ENCODE measurements around the gene PRRX2. TPM values are rescaled to one million over a fixed set of nuclear protein-coding genes. Genes with fewer than 3 reads are reported as not detected.

The PRRX2 gene
- total RNA-seq = 1 to 10 TPM in 1 of 2 donors, under 1 TPM in 1; 0.52 to 1.1 TPM
- long read RNA-seq, partial matches to known transcripts = 0 of 1 reads
- long read RNA-seq, other reads (novel, unspliced or antisense) = 0 of 1 reads

GRCh38 chr9:129665389-129665775 lies at the start of gene PRRX2:
Gene PRRX2 (plus strand): TSS chr9:129665647. CDS start chr9:129665868, 221 bp downstream.
- DNase-seq = no peak
- intact Hi-C loops (cut with DNase I, micrococcal nuclease) = loop anchor here in 1 of 2 donors (10.0 kb wide), 1 partner anchor 59 kb away; no protein-coding TSS in a partner anchor
- no peak for ATAC-seq

DNA sequence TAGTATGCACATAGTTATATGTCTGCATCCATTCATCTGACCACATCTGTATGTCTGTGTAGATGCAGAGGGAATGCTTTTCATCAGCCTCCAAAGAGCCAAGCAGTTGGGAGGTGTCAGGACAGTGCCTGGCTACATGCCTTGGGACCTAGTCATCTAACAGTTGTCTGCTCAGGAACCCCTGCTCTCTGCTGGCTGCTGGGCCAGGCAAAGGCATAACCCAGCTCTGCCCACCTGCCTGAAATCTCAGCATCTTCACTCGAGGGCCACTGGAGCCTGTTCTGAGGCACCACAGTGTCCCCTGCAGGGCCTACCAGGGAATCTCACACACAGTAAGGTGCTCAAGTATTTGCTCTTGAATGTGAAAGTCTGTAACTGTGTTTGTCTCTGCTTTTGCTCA lies 48.3 kb upstream of the PRRX2 start:
- peak; percentile 34 for ATAC-seq
- no peak for DNase-seq
- intact Hi-C loops (cut with DNase I, micrococcal nuclease) = loop anchor here in 1 of 2 donors (10.0 kb wide), 1 partner anchor 122 kb away; no protein-coding TSS in a partner anchor

DNA sequence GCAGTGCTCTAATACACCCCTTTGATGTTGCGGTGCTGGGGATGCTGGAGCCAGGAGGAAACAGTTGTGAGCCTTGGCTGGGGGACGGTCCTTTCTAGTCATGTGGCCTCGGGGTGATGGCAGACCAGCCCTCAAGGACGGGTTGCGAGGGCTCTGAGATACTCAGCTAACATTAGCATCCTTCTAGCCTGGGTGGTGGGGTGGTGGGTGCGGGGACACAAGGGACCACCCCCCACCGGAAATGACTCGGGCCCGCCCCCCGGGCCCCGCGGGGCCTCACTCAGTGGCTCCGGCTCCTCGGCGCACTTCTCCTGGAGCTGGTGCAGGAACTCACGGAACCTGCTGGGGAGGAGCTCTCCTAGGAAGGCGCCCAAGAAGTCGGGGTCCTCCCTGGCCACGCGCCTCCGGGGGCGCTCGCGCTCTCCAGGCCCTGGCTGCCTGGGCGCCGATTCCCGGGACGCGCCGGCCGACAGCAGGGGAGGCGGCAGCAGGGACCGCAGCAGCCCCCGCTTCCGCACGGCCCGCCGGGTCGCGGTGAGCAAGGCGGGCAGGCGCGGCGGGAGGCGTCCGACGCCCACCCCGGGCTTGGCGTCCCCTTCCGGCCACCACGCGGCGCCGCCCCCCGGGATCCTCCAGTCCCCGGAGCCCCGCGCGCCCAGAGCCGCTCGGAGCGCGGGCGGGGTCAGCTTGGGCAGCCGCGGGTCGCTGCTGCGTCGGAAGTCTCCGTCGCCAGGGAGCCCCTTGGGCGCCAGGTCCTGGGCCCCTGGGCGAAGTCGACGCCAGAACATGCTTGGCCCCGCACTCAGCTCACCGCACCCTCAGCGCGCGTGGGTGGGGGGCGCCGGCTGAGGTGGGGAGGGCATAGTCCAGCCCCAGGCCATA lies 45.4 kb upstream of the PRRX2 start:
- ATAC-seq = peak; percentile 59
- no peak for DNase-seq
- intact Hi-C loops (cut with DNase I, micrococcal nuclease) = loop anchor here in 1 of 2 donors (10.0 kb wide), 1 partner anchor 125 kb away; no protein-coding TSS in a partner anchor

GRCh38 chr9:129620669-129621295 lies 44.7 kb upstream of the PRRX2 start, which contains the start of gene C9orf50:
Gene C9orf50 (minus strand): TSS chr9:129621101. CDS start chr9:129620574, 527 bp downstream.
- intact Hi-C loops (cut with DNase I, micrococcal nuclease) = no loop called here
- no peak for DNase-seq
- no peak for ATAC-seq

DNA sequence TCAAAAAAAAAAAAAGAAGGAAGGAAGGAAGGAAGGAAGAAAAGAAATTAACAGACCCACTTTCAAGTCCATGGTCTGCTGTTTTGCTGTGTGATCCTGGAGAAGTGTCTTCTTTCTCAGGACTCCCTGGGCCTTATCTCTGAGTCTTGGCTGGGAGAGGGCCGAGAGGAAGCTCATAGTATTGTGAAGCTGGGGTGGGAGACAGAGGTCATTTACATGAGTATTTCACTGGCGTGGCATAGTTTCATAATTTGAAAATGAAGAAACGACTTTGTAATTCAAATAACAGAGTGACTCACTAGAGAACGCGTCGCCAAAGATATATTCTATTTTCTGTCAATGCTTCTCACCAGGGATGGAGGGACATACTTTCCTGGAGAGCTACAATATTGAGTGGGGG lies 42.1 kb upstream of the PRRX2 start:
- intact Hi-C loops (cut with DNase I, micrococcal nuclease) = no loop called here
- DNase-seq = no peak
- no peak for ATAC-seq

DNA sequence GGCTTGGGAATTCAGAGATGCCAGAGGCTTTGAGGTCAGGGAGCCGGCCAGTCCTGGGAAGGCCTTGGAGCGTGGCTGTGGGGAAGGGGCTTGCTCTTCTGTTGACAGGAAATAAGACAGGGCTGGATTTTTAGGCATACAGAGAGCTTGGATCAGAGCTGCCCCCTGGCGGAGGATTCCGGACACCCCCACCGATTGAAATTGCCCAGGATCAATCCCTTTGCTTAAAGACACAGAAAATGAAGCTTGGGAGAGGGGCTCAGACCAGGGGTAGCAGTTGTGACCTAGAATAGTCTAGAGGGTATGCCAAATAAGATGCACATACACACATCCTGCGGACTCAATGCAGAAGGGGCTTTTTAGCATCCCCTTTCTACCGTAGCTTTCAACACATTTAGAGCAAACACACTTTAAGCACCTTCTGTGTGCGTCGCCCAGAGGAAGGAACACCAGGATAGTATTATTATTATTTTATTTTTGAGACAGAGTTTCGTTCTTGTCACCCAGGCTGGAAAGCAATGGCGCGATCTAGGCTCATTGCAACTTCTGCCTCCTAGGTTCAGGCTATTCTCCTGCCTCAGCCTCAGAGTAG lies 41.2 kb upstream of the PRRX2 start:
- no peak for ATAC-seq
- DNase-seq = peak in 1 of 2 donors; percentile 79
- intact Hi-C loops (cut with DNase I, micrococcal nuclease) = no loop called here

DNA sequence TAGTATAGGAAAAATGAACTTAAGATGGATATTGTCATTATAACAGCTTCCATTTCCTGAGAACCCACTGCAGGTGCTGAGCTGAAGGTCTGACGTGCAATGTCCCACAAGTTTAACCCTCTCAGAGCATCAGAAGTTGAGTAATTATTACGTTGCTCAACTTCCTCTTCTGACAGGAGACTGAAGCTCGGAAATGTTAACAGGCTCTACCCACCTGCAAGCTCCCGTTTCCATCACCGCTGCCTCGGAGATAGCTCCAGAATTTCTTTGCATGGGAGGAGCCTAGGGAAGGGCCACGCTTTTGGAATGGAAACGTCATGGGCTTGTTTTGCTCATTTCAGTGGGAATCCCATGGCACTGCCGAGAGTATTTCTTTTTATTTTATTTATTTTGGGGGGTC lies 40.5 kb upstream of the PRRX2 start:
- DNase-seq = no peak
- intact Hi-C loops (cut with DNase I, micrococcal nuclease) = no loop called here
- no peak for ATAC-seq

- DNase-seq (peak; percentile 78 to 89), ATAC-seq (peak; percentile 89)
- intact Hi-C loops (cut with DNase I, micrococcal nuclease) = no loop called here
These were observed 39.3 kb upstream of the PRRX2 start, which contains the start of gene NTMT1 for GRCh38 chr9:129626079-129626624. Gene NTMT1 (plus strand): TSS chr9:129626163. CDS start chr9:129632704, 6,541 bp downstream.

DNA sequence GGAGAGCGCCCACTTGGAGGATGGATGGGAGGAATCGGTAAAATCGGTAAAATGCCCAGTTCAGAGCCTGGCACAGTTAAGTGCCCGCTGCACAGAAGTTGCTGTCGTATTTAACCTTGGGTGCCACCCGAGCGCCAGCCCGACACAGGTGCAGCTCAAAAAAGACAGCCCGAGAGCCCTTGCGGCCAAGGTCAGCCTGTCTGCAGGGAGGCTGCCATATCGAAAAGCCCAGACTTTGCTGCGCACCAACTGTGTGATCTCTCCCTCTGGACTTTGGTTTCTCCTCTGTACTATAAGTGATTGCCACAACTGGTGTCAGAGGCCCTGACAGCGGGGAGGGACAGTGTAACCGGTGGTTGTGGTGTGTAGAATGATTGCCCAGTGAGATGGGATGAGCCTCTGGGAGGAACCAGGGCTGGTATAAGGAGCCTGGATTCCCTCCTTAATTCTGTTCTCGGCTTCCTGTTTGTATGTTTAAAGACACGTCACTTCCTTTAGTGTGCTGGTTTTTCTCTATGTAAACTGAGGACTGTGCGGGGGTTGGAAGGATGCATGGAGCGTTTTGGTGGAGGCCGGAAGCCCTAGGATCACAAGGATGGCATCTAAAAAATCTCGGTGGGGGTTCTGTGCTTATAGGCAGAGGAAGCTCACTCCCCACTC lies 38.7 kb upstream of the PRRX2 start:
- DNase-seq = peak in 1 of 2 donors; percentile 58

GRCh38 chr9:129627556-129628440 lies 37.6 kb upstream of the PRRX2 start:
- intact Hi-C loops (cut with DNase I, micrococcal nuclease) = no loop called here
- ATAC-seq (no peak), DNase-seq (no peak)

More for the DNA sequence above, 38.7 kb upstream of the PRRX2 start:
- ATAC-seq = peak; percentile 75
- intact Hi-C loops (cut with DNase I, micrococcal nuclease) = no loop called here

DNA sequence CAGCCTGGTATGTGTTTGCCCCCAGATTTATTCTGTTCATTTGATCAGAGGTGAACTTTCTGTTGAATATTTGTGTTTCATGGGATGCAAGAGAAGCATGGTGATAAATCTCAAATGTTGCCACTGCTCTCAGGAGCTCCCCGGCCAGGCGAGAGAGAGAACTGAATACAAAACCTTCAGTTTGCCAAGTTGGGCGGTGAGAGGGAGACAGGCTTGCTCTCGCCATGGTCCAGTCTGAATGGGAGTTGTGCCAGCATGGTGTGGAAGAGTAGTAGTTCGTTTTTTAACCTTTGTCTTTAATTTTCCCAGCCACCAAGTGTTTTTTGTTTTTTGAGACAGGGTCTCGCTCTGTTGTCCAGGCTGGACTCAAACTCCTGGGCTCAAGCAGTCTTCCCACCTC lies 36.7 kb upstream of the PRRX2 start:
- ATAC-seq (no peak), DNase-seq (no peak)
- intact Hi-C loops (cut with DNase I, micrococcal nuclease) = no loop called here

- no peak for DNase-seq
- intact Hi-C loops (cut with DNase I, micrococcal nuclease) = no loop called here
- no peak for ATAC-seq
These were observed 36.1 kb upstream of the PRRX2 start for GRCh38 chr9:129629251-129629820.

DNA sequence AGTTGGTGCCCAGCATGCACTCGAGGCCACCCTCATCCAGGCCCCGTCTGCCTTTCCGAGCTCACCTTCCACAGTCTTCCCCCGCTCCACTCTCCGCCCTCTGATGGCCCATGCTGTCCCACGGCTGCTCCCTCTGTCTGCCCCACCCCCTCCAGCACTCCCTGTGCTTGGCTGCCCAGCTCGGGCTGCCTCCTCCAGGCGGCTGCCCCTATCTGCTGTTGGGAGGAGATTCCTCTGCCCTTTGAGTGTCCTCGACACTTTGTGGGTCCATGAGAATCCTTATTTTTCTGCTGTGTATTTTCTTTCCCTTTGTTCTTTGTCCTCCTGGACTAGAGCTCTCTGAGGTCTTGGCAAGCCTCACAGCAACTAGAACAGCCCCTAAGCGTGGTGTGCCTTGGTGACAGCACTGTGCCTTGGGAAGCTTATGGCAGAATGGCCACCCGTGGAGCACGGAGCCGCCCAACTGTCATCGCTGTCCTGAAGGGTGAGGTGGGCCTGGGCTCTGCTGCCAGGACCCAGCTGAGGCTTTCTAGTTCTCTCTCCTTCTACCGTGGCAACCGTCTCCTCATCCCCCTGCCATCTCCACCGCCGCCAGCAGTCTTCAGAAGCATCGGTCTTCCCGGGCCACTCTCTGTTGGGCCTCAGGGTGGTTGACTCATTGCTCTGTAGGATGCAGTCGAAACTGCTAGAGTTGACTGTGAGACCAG lies 34.3 kb upstream of the PRRX2 start:
- no peak for ATAC-seq
- intact Hi-C loops (cut with DNase I, micrococcal nuclease) = no loop called here

DNA sequence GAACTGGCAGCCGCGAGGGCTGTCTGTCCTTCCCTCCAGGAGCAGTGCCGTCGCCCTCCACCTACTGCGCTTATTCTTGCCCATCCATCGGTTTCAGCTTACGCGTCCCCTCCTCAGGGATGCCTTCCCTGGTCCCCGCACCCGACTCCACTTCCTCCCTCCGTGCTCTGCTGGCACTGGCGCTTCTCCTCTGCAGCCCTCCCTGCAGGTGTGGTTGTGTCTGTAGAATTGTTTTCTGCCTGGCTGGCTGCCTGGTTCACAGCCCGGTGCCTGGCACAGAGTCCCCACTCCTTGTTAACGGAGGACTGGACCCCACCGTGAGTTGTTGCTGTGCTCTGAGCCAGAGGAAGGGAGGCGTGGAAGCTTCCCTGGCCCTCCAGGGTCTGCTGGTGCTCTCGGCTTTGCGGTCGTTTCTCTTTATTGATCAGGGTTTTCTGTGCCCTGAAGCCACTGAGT lies 33.7 kb upstream of the PRRX2 start:
- intact Hi-C loops (cut with DNase I, micrococcal nuclease) = no loop called here
- no peak for ATAC-seq
- DNase-seq = no peak

More for the DNA sequence above, 34.3 kb upstream of the PRRX2 start:
- DNase-seq = no peak

GRCh38 chr9:129632460-129632859 lies 33.0 kb upstream of the PRRX2 start:
- intact Hi-C loops (cut with DNase I, micrococcal nuclease) = no loop called here
- DNase-seq (no peak), ATAC-seq (no peak)

DNA sequence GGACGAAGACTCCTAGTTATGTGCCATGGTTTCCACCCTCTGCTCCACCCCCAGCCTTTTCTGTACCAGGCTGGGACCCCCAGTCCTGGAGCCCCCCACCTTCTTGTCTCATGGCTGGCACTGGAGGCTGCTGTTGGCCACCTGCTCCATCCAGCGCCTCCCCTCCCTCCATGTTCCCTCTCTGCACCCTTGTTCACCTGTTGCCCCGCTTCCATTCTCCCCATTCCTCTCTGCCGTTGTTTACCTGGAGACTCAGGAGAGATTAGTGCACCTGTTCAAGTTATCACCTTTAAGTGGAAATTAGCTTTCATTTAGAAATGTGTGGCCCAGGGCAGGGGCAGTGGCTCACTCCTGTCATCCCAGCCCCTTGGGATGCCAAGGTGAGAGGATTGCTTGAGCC lies 32.2 kb upstream of the PRRX2 start:
- no peak for ATAC-seq
- no peak for DNase-seq
- intact Hi-C loops (cut with DNase I, micrococcal nuclease) = no loop called here
